ENCODE data around the gene CSMD2.

CSMD2 gene

DNA sequence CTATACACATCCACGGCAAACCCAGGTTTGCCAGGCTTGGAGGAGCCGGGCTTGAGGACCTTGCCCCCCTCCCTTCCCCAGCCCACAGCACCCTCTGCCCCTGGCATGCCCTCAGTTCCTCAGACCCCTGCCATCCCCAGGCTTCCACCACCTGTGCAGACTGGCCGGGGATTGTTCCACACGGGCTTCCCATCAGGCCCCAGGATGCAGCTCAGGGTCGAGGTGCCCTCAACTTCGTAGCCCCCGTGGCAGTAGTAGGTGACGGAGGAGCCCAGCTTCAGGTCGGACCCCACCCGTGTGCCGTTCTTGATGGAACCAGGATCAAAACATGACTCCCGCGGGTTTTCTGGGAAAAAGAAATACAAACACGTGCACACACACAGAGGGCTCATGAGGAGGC lies 528.8 kb downstream of the CSMD2 start:
- TF ChIP-seq CREB1 (IDR thresholded peaks at IDR 0.05; ENCODE audit: low read depth): no peak
- no peak for TF ChIP-seq EGR1 (IDR thresholded peaks at IDR 0.05)
- TF ChIP-seq YY1 (IDR thresholded peaks at IDR 0.05; ENCODE audit: low read depth): no peak
- no peak for TF ChIP-seq EP300 (IDR thresholded peaks at IDR 0.05; ENCODE audit: borderline replicate concordance)
- TF ChIP-seq, protein P1, sequence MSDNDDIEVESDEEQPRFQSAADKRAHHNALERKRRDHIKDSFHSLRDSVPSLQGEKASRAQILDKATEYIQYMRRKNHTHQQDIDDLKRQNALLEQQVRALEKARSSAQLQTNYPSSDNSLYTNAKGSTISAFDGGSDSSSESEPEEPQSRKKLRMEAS (IDR thresholded peaks at IDR 0.05): no peak

DNA sequence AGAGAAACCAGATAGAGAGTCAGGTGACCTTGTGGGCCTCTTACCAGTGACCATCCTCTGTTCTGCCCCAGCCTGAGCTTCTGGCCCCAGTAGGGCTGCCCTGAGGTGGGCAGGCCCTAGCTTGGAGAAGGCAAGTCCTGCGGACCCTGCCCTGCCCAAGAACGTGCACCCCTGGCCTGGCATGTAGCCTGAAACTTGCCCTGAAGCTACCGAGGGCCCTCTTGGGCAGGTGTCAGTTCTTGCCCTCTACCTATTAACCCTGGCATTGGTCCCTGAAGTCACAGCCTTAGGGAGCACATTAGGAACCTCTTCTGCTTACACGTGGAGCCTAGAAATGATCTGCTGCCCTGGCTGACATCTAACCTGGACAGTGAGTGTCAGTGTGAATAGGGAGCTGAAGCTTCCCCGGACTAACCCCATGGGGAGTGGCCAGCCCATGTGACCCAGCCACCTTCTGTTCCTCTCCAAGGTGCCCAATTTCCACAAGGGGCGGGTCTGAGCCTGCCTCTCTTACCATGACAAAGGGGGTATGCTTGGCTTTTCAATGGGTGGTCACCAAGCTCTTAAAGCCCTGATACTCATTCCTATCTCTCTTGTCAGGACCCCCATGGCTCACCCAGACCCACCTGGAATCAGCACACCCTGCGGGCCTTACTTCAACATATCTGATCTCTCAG lies 529.6 kb downstream of the CSMD2 start:
- no peak for TF ChIP-seq EGR1 (IDR thresholded peaks at IDR 0.05)
- no peak for TF ChIP-seq FOXM1 (IDR thresholded peaks at IDR 0.05; ENCODE audit: borderline replicate concordance, low read depth)
- TF ChIP-seq CREB1 (IDR thresholded peaks at IDR 0.05; ENCODE audit: low read depth): no peak
- TF ChIP-seq, protein P2, sequence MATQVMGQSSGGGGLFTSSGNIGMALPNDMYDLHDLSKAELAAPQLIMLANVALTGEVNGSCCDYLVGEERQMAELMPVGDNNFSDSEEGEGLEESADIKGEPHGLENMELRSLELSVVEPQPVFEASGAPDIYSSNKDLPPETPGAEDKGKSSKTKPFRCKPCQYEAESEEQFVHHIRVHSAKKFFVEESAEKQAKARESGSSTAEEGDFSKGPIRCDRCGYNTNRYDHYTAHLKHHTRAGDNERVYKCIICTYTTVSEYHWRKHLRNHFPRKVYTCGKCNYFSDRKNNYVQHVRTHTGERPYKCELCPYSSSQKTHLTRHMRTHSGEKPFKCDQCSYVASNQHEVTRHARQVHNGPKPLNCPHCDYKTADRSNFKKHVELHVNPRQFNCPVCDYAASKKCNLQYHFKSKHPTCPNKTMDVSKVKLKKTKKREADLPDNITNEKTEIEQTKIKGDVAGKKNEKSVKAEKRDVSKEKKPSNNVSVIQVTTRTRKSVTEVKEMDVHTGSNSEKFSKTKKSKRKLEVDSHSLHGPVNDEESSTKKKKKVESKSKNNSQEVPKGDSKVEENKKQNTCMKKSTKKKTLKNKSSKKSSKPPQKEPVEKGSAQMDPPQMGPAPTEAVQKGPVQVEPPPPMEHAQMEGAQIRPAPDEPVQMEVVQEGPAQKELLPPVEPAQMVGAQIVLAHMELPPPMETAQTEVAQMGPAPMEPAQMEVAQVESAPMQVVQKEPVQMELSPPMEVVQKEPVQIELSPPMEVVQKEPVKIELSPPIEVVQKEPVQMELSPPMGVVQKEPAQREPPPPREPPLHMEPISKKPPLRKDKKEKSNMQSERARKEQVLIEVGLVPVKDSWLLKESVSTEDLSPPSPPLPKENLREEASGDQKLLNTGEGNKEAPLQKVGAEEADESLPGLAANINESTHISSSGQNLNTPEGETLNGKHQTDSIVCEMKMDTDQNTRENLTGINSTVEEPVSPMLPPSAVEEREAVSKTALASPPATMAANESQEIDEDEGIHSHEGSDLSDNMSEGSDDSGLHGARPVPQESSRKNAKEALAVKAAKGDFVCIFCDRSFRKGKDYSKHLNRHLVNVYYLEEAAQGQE (IDR thresholded peaks at IDR 0.05; ENCODE audit: low read depth): no peak

DNA sequence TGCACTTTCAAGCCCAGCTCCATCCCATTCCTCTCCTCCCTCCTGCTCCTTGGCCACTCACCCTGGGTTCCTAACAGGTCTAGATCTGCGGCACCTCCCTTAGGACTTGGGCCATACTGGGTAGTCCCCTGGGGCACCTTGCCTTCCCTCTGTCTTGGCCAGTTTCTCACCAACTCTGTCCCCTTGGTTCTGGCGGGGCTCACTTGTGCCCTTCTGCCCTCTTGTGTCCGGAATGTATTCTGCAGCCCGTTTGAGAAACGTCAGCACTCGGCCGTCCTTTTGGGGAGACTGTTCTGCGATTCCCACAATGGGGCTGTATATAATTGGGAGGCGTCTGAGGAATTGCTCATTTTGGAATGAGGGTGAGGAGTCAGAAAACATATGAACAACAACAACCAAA lies 530.2 kb downstream of the CSMD2 start:
- TF ChIP-seq, protein P3, sequence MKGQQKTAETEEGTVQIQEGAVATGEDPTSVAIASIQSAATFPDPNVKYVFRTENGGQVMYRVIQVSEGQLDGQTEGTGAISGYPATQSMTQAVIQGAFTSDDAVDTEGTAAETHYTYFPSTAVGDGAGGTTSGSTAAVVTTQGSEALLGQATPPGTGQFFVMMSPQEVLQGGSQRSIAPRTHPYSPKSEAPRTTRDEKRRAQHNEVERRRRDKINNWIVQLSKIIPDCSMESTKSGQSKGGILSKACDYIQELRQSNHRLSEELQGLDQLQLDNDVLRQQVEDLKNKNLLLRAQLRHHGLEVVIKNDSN (IDR thresholded peaks at IDR 0.05): no peak
- no peak for TF ChIP-seq ZBTB7A (IDR thresholded peaks at IDR 0.05; ENCODE audit: low read depth)
- TF ChIP-seq TEAD4 (IDR thresholded peaks at IDR 0.05): peak; percentile 95

DNA sequence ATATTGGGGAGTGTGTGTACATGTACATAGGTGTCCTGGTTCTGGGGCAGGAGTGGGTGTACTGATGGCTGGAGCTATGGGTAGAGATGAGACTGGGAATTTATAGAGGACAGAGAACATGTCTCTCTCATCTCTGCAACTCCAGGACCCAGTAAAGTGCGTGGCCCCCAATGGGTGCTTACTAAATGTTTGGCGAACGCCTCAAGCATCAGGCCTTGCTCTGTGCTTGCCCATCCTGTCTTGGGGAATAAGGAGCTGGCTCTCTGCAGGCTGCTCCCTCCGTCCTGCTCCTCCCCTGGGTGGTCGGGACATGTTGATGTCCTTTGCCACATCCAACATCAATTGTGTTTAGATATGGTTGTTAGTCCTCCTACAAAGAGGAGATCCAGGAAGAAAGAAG lies 530.9 kb downstream of the CSMD2 start:
- no peak for TF ChIP-seq EGR1 (IDR thresholded peaks at IDR 0.05)
- no peak for TF ChIP-seq YY1 (IDR thresholded peaks at IDR 0.05; ENCODE audit: low read depth)
- TF ChIP-seq FOXM1 (IDR thresholded peaks at IDR 0.05; ENCODE audit: borderline replicate concordance, low read depth): no peak
- no peak for TF ChIP-seq EP300 (IDR thresholded peaks at IDR 0.05; ENCODE audit: borderline replicate concordance)
- no peak for TF ChIP-seq CEBPB (IDR thresholded peaks at IDR 0.05)
- TF ChIP-seq TEAD4 (IDR thresholded peaks at IDR 0.05): no peak
- TF ChIP-seq TCF12 (IDR thresholded peaks at IDR 0.05; ENCODE audit: low read depth): no peak
- TF ChIP-seq RAD21 (IDR thresholded peaks at IDR 0.05; ENCODE audit: low read depth): no peak
- TF ChIP-seq, protein P1 (IDR thresholded peaks at IDR 0.05): no peak
- TF ChIP-seq, protein P2 (IDR thresholded peaks at IDR 0.05; ENCODE audit: low read depth): no peak
- TF ChIP-seq, protein P3 (IDR thresholded peaks at IDR 0.05): no peak
- TF ChIP-seq ZBTB7A (IDR thresholded peaks at IDR 0.05; ENCODE audit: low read depth): no peak
- no peak for TF ChIP-seq CREB1 (IDR thresholded peaks at IDR 0.05; ENCODE audit: low read depth)
- no peak for TF ChIP-seq NFIC (IDR thresholded peaks at IDR 0.05)
- TF ChIP-seq TAF1 (IDR thresholded peaks at IDR 0.05; ENCODE audit: low read depth): no peak

DNA sequence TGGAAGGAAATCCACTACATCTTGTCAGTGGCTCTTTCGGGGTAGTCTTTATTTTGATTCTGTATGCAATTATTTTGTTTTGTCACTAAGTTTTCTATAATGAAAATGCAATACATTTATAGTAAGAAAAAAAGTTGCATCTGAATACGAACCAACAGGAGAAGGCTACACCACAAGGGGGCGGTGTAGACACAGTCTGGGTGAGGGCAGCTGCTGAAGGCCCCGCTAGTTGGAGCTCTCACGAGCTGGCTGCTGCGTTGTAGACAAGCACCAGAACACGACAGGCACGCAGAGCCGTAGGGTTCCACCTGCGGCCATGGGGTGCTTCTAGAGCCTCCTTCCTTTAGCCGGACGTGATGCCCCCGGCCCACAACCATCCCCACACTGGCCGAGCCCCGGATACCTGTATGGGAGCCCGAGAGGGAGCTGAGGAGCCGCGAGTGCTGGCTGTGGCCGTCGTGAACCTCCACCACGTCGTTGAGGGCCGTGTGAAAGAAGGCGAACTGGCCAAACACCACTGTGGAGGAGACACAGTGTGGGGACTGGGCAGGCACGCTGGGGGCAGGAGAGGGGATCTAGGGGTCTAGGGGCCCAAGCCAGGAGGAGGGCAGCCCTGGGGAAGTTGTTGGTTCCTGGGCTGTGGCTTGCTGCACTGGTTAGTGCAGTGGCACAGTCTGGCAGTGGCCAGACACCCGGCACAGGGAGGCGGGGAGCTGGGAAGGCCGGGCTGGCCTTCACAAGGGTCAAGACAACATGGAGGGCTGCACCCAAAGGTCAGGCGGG lies 531.8 kb downstream of the CSMD2 start:
- peak; percentile 75 for TF ChIP-seq RAD21 (IDR thresholded peaks at IDR 0.05; ENCODE audit: low read depth)
- no peak for TF ChIP-seq YY1 (IDR thresholded peaks at IDR 0.05; ENCODE audit: low read depth)
- TF ChIP-seq ZBTB7A (IDR thresholded peaks at IDR 0.05; ENCODE audit: low read depth): no peak
- TF ChIP-seq, protein P3 (IDR thresholded peaks at IDR 0.05): no peak
- TF ChIP-seq TCF12 (IDR thresholded peaks at IDR 0.05; ENCODE audit: low read depth): no peak
- no peak for TF ChIP-seq TEAD4 (IDR thresholded peaks at IDR 0.05)
- TF ChIP-seq, protein P2 (IDR thresholded peaks at IDR 0.05; ENCODE audit: low read depth): no peak
- no peak for TF ChIP-seq NFIC (IDR thresholded peaks at IDR 0.05)
